ENCODE data around the gene FAM151A. TPM values are rescaled to one million over a fixed set of nuclear protein-coding genes. Genes with fewer than 3 reads are reported as not detected.

Gene FAM151A
- total and polyA plus RNA-seq, 2 of the 13 experiments (the other 11 are each of a cell fraction or from before 2014, with no cell fraction given): 0.29 to 3.6 TPM

DNA sequence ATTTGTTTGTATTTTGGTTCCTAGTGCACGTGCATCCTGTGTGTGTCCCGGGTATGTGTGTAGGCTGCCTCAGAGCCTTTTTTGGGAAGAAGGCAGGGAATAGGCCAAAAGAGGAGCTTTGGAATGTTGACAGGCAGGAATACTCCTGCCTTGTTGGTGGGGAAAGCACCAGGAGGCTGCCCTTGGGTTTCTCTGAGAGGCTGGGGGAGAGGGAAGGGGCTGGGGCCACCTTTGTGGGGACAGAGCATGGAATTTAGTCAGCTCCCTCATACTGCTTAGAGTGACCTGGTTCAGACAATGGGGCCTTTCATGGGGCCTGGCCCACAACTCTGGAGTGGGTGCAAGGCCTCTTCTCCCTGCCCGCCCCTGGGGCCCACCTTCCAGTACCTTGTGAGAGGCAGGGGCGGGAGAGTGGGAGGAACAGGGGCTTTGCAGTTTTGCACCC, 44.0 kb downstream of the FAM151A start (continued):
- TF ChIP-seq, protein P1, sequence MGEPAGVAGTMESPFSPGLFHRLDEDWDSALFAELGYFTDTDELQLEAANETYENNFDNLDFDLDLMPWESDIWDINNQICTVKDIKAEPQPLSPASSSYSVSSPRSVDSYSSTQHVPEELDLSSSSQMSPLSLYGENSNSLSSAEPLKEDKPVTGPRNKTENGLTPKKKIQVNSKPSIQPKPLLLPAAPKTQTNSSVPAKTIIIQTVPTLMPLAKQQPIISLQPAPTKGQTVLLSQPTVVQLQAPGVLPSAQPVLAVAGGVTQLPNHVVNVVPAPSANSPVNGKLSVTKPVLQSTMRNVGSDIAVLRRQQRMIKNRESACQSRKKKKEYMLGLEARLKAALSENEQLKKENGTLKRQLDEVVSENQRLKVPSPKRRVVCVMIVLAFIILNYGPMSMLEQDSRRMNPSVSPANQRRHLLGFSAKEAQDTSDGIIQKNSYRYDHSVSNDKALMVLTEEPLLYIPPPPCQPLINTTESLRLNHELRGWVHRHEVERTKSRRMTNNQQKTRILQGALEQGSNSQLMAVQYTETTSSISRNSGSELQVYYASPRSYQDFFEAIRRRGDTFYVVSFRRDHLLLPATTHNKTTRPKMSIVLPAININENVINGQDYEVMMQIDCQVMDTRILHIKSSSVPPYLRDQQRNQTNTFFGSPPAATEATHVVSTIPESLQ (CRISPR knock-in tag; conservative IDR thresholded peaks at IDR 0.05): no peak
- TF ChIP-seq ZNF224 (CRISPR knock-in tag; IDR thresholded peaks at IDR 0.05) (no peak), KDM4B (CRISPR knock-in tag; IDR thresholded peaks at IDR 0.05) (no peak), MYC (CRISPR knock-in tag; IDR thresholded peaks at IDR 0.05; ENCODE audit: borderline replicate concordance) (no peak), HNF4A (CRISPR knock-in tag; IDR thresholded peaks at IDR 0.05) (peak; percentile 59), ZNF264 (CRISPR knock-in tag; IDR thresholded peaks at IDR 0.05) (no peak; the same call in 1 of the 2 replicates), HNF4G (IDR thresholded peaks at IDR 0.05; ENCODE audit: borderline replicate concordance, low read depth, low read length) (0 out of 2 replicates have a peak, but pooled peaks have one; percentile 30), HNF4G (CRISPR knock-in tag; IDR thresholded peaks at IDR 0.05; ENCODE audit: borderline replicate concordance, low read depth) (no peak), PITX1 (CRISPR knock-in tag; IDR thresholded peaks at IDR 0.05) (peak; percentile 47; the same call in 1 of the 2 replicates), KAT7 (CRISPR knock-in tag; IDR thresholded peaks at IDR 0.05; ENCODE audit: borderline replicate concordance) (no peak), SMYD3 (CRISPR knock-in tag; IDR thresholded peaks at IDR 0.05) (no peak), NFIC (IDR thresholded peaks at IDR 0.05; ENCODE audit: low read length) (no peak), SP5 (CRISPR knock-in tag; IDR thresholded peaks at IDR 0.05; ENCODE audit: borderline replicate concordance, low read depth) (peak; percentile 76; the same call in 1 of the 2 replicates), KAT2B (IDR thresholded peaks at IDR 0.05; ENCODE audit: borderline replicate concordance, low read depth, low read length) (no peak)
- TF ChIP-seq, protein P2, sequence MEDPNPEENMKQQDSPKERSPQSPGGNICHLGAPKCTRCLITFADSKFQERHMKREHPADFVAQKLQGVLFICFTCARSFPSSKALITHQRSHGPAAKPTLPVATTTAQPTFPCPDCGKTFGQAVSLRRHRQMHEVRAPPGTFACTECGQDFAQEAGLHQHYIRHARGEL (CRISPR knock-in tag; IDR thresholded peaks at IDR 0.05): no peak
- TF ChIP-seq, protein P3, sequence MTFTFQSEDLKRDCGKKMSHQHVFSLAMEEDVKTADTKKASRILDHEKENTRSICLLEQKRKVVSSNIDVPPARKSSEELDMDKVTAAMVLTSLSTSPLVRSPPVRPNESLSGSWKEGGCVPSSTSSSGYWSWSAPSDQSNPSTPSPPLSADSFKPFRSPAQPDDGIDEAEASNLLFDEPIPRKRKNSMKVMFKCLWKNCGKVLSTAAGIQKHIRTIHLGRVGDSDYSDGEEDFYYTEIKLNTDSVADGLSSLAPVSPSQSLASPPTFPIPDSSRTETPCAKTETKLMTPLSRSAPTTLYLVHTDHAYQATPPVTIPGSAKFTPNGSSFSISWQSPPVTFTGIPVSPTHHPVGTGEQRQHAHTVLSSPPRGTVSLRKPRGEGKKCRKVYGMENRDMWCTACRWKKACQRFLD (CRISPR knock-in tag; IDR thresholded peaks at IDR 0.05; ENCODE audit: borderline replicate concordance): no peak
- TF ChIP-seq, protein P4, sequence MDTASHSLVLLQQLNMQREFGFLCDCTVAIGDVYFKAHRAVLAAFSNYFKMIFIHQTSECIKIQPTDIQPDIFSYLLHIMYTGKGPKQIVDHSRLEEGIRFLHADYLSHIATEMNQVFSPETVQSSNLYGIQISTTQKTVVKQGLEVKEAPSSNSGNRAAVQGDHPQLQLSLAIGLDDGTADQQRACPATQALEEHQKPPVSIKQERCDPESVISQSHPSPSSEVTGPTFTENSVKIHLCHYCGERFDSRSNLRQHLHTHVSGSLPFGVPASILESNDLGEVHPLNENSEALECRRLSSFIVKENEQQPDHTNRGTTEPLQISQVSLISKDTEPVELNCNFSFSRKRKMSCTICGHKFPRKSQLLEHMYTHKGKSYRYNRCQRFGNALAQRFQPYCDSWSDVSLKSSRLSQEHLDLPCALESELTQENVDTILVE (CRISPR knock-in tag; IDR thresholded peaks at IDR 0.05): no peak
- TF ChIP-seq, protein P5, sequence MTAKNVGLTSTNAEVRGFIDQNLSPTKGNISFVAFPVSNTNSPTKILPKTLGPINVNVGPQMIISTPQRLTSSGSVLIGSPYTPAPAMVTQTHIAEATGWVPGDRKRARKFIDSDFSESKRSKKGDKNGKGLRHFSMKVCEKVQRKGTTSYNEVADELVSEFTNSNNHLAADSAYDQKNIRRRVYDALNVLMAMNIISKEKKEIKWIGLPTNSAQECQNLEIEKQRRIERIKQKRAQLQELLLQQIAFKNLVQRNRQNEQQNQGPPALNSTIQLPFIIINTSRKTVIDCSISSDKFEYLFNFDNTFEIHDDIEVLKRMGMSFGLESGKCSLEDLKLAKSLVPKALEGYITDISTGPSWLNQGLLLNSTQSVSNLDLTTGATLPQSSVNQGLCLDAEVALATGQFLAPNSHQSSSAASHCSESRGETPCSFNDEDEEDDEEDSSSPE (CRISPR knock-in tag; IDR thresholded peaks at IDR 0.05): no peak
- TF ChIP-seq, protein P6, sequence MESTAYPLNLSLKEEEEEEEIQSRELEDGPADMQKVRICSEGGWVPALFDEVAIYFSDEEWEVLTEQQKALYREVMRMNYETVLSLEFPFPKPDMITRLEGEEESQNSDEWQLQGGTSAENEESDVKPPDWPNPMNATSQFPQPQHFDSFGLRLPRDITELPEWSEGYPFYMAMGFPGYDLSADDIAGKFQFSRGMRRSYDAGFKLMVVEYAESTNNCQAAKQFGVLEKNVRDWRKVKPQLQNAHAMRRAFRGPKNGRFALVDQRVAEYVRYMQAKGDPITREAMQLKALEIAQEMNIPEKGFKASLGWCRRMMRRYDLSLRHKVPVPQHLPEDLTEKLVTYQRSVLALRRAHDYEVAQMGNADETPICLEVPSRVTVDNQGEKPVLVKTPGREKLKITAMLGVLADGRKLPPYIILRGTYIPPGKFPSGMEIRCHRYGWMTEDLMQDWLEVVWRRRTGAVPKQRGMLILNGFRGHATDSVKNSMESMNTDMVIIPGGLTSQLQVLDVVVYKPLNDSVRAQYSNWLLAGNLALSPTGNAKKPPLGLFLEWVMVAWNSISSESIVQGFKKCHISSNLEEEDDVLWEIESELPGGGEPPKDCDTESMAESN (CRISPR knock-in tag; conservative IDR thresholded peaks at IDR 0.05): no peak
- TF ChIP-seq, protein P7, sequence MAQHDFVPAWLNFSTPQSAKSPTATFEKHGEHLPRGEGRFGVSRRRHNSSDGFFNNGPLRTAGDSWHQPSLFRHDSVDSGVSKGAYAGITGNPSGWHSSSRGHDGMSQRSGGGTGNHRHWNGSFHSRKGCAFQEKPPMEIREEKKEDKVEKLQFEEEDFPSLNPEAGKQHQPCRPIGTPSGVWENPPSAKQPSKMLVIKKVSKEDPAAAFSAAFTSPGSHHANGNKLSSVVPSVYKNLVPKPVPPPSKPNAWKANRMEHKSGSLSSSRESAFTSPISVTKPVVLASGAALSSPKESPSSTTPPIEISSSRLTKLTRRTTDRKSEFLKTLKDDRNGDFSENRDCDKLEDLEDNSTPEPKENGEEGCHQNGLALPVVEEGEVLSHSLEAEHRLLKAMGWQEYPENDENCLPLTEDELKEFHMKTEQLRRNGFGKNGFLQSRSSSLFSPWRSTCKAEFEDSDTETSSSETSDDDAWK (CRISPR knock-in tag; IDR thresholded peaks at IDR 0.05): no peak

Measured in HepG2 (cell line).